NCI-H2196 treated with DMSO at 0.1 percent for 48 hours (cell line): ENCODE measurements around the gene ITSN1.
"Not testable (repeated sequence)": the region's sequence is repeated elsewhere in the genome, so short reads cannot be mapped to it uniquely, and the experiment has no call there.

Source experiments
- DNase-seq: peaks from one replicate; lab custom pipeline; 2025; ENCODE audit not compliant: unreplicated experiment; lab: John Stamatoyannopoulos, UW

ITSN1 gene

GRCh38 chr21:33857846-33858666 is 215.8 kb downstream of the ITSN1 start:
- no peak for DNase-seq

- DNase-seq: no peak
Measured at GRCh38 chr21:33858667-33859372, 216.5 kb downstream of the ITSN1 start.

GRCh38 chr21:33859373-33860102 is 217.2 kb downstream of the ITSN1 start:
- DNase-seq: no peak

- no peak for DNase-seq
Measured at GRCh38 chr21:33860332-33860879, 218.1 kb downstream of the ITSN1 start.

- no peak for DNase-seq
Measured at GRCh38 chr21:33861125-33861524, 218.8 kb downstream of the ITSN1 start.

GRCh38 chr21:33863191-33863590 is 220.9 kb downstream of the ITSN1 start:
- not testable (repeated sequence) for DNase-seq

- no peak for DNase-seq
Measured at GRCh38 chr21:33864150-33864549, 221.8 kb downstream of the ITSN1 start.

GRCh38 chr21:33865176-33865575 is 222.9 kb downstream of the ITSN1 start:
- DNase-seq: no peak

GRCh38 chr21:33865996-33866575 is 223.8 kb downstream of the ITSN1 start:
- no peak for DNase-seq

GRCh38 chr21:33866826-33867225 is 224.5 kb downstream of the ITSN1 start:
- no peak for DNase-seq

GRCh38 chr21:33867868-33868267 is 225.6 kb downstream of the ITSN1 start:
- DNase-seq: not testable (repeated sequence)

- DNase-seq: no peak
Measured at GRCh38 chr21:33869873-33870272, 227.6 kb downstream of the ITSN1 start.

GRCh38 chr21:33870768-33871167 is 228.5 kb downstream of the ITSN1 start:
- no peak for DNase-seq

- no peak for DNase-seq
Measured at GRCh38 chr21:33871171-33871570, 228.9 kb downstream of the ITSN1 start.

GRCh38 chr21:33872881-33873515 is 230.7 kb downstream of the ITSN1 start:
- DNase-seq: no peak

GRCh38 chr21:33874161-33874560 is 231.9 kb downstream of the ITSN1 start:
- no peak for DNase-seq

GRCh38 chr21:33875026-33875695 is 232.9 kb downstream of the ITSN1 start:
- no peak for DNase-seq

- no peak for DNase-seq
Measured at GRCh38 chr21:33878824-33879223, 236.5 kb downstream of the ITSN1 start.

GRCh38 chr21:33880626-33881025 is 238.3 kb downstream of the ITSN1 start:
- no peak for DNase-seq
